Stimulated activated CD8-positive, alpha-beta memory T cell treated with anti-CD3 and anti-CD28 coated beads, Interleukin-4, amount 100 ng/mL, for 1 hour (primary cell): ENCODE results near the gene OLFML3.

Experiments
- DNase-seq, 2 donors: peaks; one replicate each; pipeline ENCODE4 v3.0.0-alpha.2; 2020; ENCODE audit warnings: low read depth in 2 of 2, low spot score in 1 of 2

OLFML3 gene

GRCh38 chr1:113978863-113979702 lies at the start of gene OLFML3:
Gene OLFML3, plus strand, starts transcription at chr1:113979474. Its CDS starts 43 bp downstream, at chr1:113979517.
- DNase-seq, result peak in 1 of 2 donors; percentile 20

GRCh38 chr1:113929750-113930498 lies 49.4 kb upstream of the OLFML3 start:
- DNase-seq, result peak; percentile 32 to 53

- peak; percentile 39 to 60 for DNase-seq
Measured at GRCh38 chr1:113930499-113931161, 48.6 kb upstream of the OLFML3 start.

GRCh38 chr1:113931451-113931851 lies 47.8 kb upstream of the OLFML3 start:
- DNase-seq, result no peak

- no peak for DNase-seq
Measured at GRCh38 chr1:113934006-113934405, 45.3 kb upstream of the OLFML3 start.

GRCh38 chr1:113934511-113935055 lies 44.7 kb upstream of the OLFML3 start:
- DNase-seq, result no peak

GRCh38 chr1:113935176-113935575 lies 44.1 kb upstream of the OLFML3 start:
- no peak for DNase-seq

GRCh38 chr1:113935970-113936369 lies 43.3 kb upstream of the OLFML3 start:
- DNase-seq, result no peak

GRCh38 chr1:113937146-113937545 lies 42.1 kb upstream of the OLFML3 start:
- DNase-seq, result no peak

- DNase-seq, result no peak
Measured at GRCh38 chr1:113938192-113938591, 41.1 kb upstream of the OLFML3 start.

- DNase-seq, result peak in 1 of 2 donors; percentile 13
Measured at GRCh38 chr1:113940365-113941244, 38.7 kb upstream of the OLFML3 start.

- DNase-seq, result no peak
Measured at GRCh38 chr1:113941245-113941559, 38.1 kb upstream of the OLFML3 start.

GRCh38 chr1:113942527-113942926 lies 36.7 kb upstream of the OLFML3 start:
- DNase-seq, result no peak

- DNase-seq, result no peak
Measured at GRCh38 chr1:113943028-113943811, 36.1 kb upstream of the OLFML3 start.

GRCh38 chr1:113945329-113945728 lies 33.9 kb upstream of the OLFML3 start:
- no peak for DNase-seq

GRCh38 chr1:113946112-113946511 lies 33.2 kb upstream of the OLFML3 start:
- DNase-seq, result no peak

- DNase-seq, result no peak
Measured at GRCh38 chr1:113946678-113947387, 32.4 kb upstream of the OLFML3 start.

- no peak for DNase-seq
Measured at GRCh38 chr1:113947388-113948107, 31.7 kb upstream of the OLFML3 start.
